HCT116 (cell line): ENCODE results near the gene TET2. TPM values are rescaled to one million over a fixed set of nuclear protein-coding genes. Genes with fewer than 3 reads are reported as not detected.

Experiments used
- ATAC-seq: fragments of 200-7000 bp; cut with Tn5 transposase; 2 replicates; pipeline ENCODE4 v1.9.1; 2020; ENCODE audit warnings: mild to moderate bottlenecking, moderate library complexity
- BruUV-seq: library from RNA; stranded (reverse); fragments of 400-500 nt; replicated peaks from 2 replicates; lab custom pipeline; 2021; lab: Mats Ljungman, UMichigan
- CTCF ChIA-PET: fragments of 300-600 bp; sonication (Branson Sonifier 250); formaldehyde crosslinking; loops from one replicate; lab custom pipeline; 2021; ENCODE audit warnings: antibody characterized with exemption; lab: Charles Lee
- POLR2A ChIA-PET: fragments of 300-600, 350-600 bp; sonication (Branson Sonifier 250); formaldehyde crosslinking; loops from one replicate; lab custom pipeline; 2021; ENCODE audit warnings: antibody characterized with exemption; lab: Charles Lee
- RAD21 ChIA-PET, 2 experiments: fragments of 300-600 bp; sonication (Branson Sonifier 250); formaldehyde crosslinking; loops; one replicate each; lab custom pipeline; 2023; ENCODE audit warnings: low total read pairs in 2 of 2; ENCODE audit not compliant: uncharacterized antibody in 2 of 2, unreplicated experiment in 2 of 2, low non-redundant PET in 1 of 2; lab: Charles Lee
- DNase-seq: peaks from one replicate; pipeline ENCODE4 v3.0.0-alpha.2; 2010; ENCODE audit warnings: low read depth, low spot score
- H2AFZ ChIP-seq: fragments of 200-600 bp; shearing (Covaris generic), sonication (generic); 2 replicates; pipeline ENCODE4 v1.6.1; 2017; ENCODE audit warnings: low read depth, mixed run types, mixed read lengths, antibody characterized with exemption, low read length; ENCODE audit not compliant: poor library complexity, severe bottlenecking
- H3K27ac ChIP-seq: 2 replicates; pipeline ENCODE4 v1.5.1; 2012; ENCODE audit warnings: low read depth, low read length
- H3K27me3 ChIP-seq: fragments of 200-600 bp; sonication (generic); 2 replicates; pipeline ENCODE4 v1.6.1; 2016; ENCODE audit warnings: mixed run types, low read length, mixed read lengths; ENCODE audit not compliant: insufficient read depth
- H3K36me3 ChIP-seq, 2 experiments: fragments of 200-500 bp in 1 of 2; fragments of 200-600 bp in 1 of 2; sonication (Bioruptor generic) in 1 of 2; sonication (generic) in 1 of 2; 2 replicates each; pipeline versions ENCODE4 v1.5.1 to v1.6.1; 2014 to 2016; ENCODE audit warnings: low read length in 2 of 2, inconsistent platforms in 1 of 2, mixed read lengths in 1 of 2, mixed run types in 1 of 2; ENCODE audit not compliant: insufficient read depth in 2 of 2, control insufficient read depth in 1 of 2
- H3K4me1 ChIP-seq, 2 experiments: fragments of 200-600 bp in 1 of 2; sonication (generic) in 1 of 2; 2 replicates each; pipeline versions ENCODE4 v1.5.1 to v1.6.1; 2012 to 2017; ENCODE audit warnings: low read length in 2 of 2, inconsistent platforms in 1 of 2, mild to moderate bottlenecking in 1 of 2, mixed read lengths in 1 of 2, mixed run types in 1 of 2, moderate library complexity in 1 of 2; ENCODE audit not compliant: insufficient read depth in 2 of 2, control insufficient read depth in 1 of 2
- H3K4me2 ChIP-seq: fragments of 200-600 bp; sonication (generic); 2 replicates; pipeline ENCODE4 v1.6.1; 2017; ENCODE audit warnings: mixed run types, low read length, mixed read lengths
- H3K4me3 ChIP-seq, 2 experiments: fragments of 200-600 bp in 1 of 2; sonication (generic) in 1 of 2; replicated peaks in 1 of 2; 2 replicates each; pipeline ENCODE4 v1.5.1; 2011 to 2016; ENCODE audit warnings: low read length in 2 of 2, control low read depth in 1 of 2, low read depth in 1 of 2, mild to moderate bottlenecking in 1 of 2, mixed read lengths in 1 of 2, mixed run types in 1 of 2
- H3K79me2 ChIP-seq: fragments of 200-600 bp; sonication (generic); 2 replicates; pipeline ENCODE4 v1.6.1; 2017; ENCODE audit warnings: mild to moderate bottlenecking, mixed run types, low read length, moderate library complexity, mixed read lengths; ENCODE audit not compliant: insufficient read depth
- H3K9ac ChIP-seq: fragments of 200-600 bp; sonication (generic); 2 replicates; pipeline ENCODE4 v1.6.1; 2016; ENCODE audit warnings: low read length, mixed read lengths
- H3K9me2 ChIP-seq: fragments of 200-600 bp; sonication (generic), shearing (Covaris generic); 2 replicates; pipeline ENCODE4 v1.6.1; 2017; ENCODE audit warnings: mixed run types, mild to moderate bottlenecking, moderate library complexity; ENCODE audit not compliant: insufficient read depth
- H3K9me3 ChIP-seq, 2 experiments: fragments of 200-500 bp in 1 of 2; fragments of 200-600 bp in 1 of 2; sonication (Bioruptor generic) in 1 of 2; sonication (generic) in 1 of 2; 2 replicates each; pipeline ENCODE4 v1.6.1; 2014 to 2017; ENCODE audit warnings: low read length in 2 of 2, mixed read lengths in 2 of 2, inconsistent platforms in 1 of 2, low read depth in 1 of 2, mild to moderate bottlenecking in 1 of 2, mixed run types in 1 of 2, moderate library complexity in 1 of 2; ENCODE audit not compliant: control insufficient read depth in 1 of 2, insufficient read depth in 1 of 2
- H4K20me1 ChIP-seq: fragments of 200-600 bp; sonication (generic), shearing (Covaris generic); 2 replicates; pipeline ENCODE4 v1.6.1; 2017; ENCODE audit warnings: mixed run types, mild to moderate bottlenecking, moderate library complexity; ENCODE audit not compliant: insufficient read depth
- ATF3 ChIP-seq: IDR thresholded peaks from 2 replicates; pipeline ENCODE4 v1.6.1; 2012
- CBX3 ChIP-seq: IDR thresholded peaks from 2 replicates; pipeline ENCODE4 v1.6.1; 2012; ENCODE audit warnings: low read depth
- CEBPB ChIP-seq: IDR thresholded peaks from 2 replicates; pipeline ENCODE4 v1.6.1; 2012; ENCODE audit warnings: low read depth
- ELF1 ChIP-seq: IDR thresholded peaks from 2 replicates; pipeline ENCODE4 v1.6.1; 2012; ENCODE audit warnings: low read depth, borderline replicate concordance
- EZH2 ChIP-seq: fragments of 200-600 bp; sonication (generic); IDR thresholded peaks from 2 replicates; pipeline ENCODE4 v1.6.1; 2017; ENCODE audit warnings: antibody characterized with exemption, mixed run types
- EZH2phosphoT487 ChIP-seq: fragments of 200-600 bp; IDR thresholded peaks from 2 replicates; pipeline ENCODE4 v1.6.1; 2018; ENCODE audit warnings: antibody characterized with exemption, borderline replicate concordance
- JUND ChIP-seq: IDR thresholded peaks from 2 replicates; pipeline ENCODE4 v1.6.1; 2012
- POLR2A ChIP-seq: IDR thresholded peaks from 2 replicates; pipeline ENCODE4 v1.7.0; 2011; ENCODE audit warnings: borderline replicate concordance; ENCODE audit not compliant: insufficient read depth, insufficient read length; ENCODE audit errors: extremely low read depth
- POLR2AphosphoS5 ChIP-seq: IDR thresholded peaks from 2 replicates; pipeline ENCODE4 v1.6.1; 2011; ENCODE audit warnings: mild to moderate bottlenecking, low read depth, low read length, moderate library complexity
- RAD21 ChIP-seq: IDR thresholded peaks from 2 replicates; pipeline ENCODE4 v1.6.1; 2012; ENCODE audit warnings: low read depth, mild to moderate bottlenecking
- SIN3A ChIP-seq: IDR thresholded peaks from 2 replicates; pipeline ENCODE4 v1.6.1; 2012; ENCODE audit warnings: low read depth
- SP1 ChIP-seq: IDR thresholded peaks from 2 replicates; pipeline ENCODE4 v1.6.1; 2012; ENCODE audit warnings: low read depth
- SRF ChIP-seq: IDR thresholded peaks from 2 replicates; pipeline ENCODE4 v1.6.1; 2012; ENCODE audit warnings: low read depth
- TCF7L2 ChIP-seq: IDR thresholded peaks from 2 replicates; pipeline ENCODE4 v1.7.0; 2011; ENCODE audit warnings: borderline replicate concordance, inconsistent platforms; ENCODE audit not compliant: insufficient read depth, insufficient read length; ENCODE audit errors: extremely low read depth
- YY1 ChIP-seq: IDR thresholded peaks from 2 replicates; pipeline ENCODE4 v1.6.1; 2011; ENCODE audit warnings: low read length, low read depth, moderate library complexity, mild to moderate bottlenecking; ENCODE audit not compliant: insufficient replicate concordance; ENCODE audit errors: extremely low read depth
- ZNF274 ChIP-seq: fragments of 200-500 bp; sonication (Bioruptor generic); IDR thresholded peaks from 2 replicates; pipeline ENCODE4 v1.6.1; 2014; ENCODE audit warnings: mild to moderate bottlenecking, low read depth, low read length, inconsistent platforms
- intact Hi-C: fragments of 100-400 bp; cut with micrococcal nuclease; formaldehyde crosslinking; loops from 2 replicates; pipeline ENCODE4 v1.10.0; 2022
- total RNA-seq: library from RNA; stranded (reverse); gene quantifications from one replicate; pipeline ENCODE4 v1.2.1, GENCODE V29; 2021; ENCODE audit not compliant: unreplicated experiment
- TF ChIP-seq, protein P1 (sequence below): IDR thresholded peaks from 2 replicates; pipeline ENCODE4 v1.6.1; 2011; ENCODE audit warnings: mild to moderate bottlenecking, low read length, moderate library complexity; ENCODE audit not compliant: insufficient replicate concordance; ENCODE audit errors: extremely low read depth
- TF ChIP-seq, protein P2 (sequence below): IDR thresholded peaks from 2 replicates; pipeline ENCODE4 v1.6.1; 2012

The TET2 gene
- total RNA-seq, 1 experiment from 2014 or later = 9.7 TPM

- TF ChIP-seq TCF7L2 (no peak), JUND (no peak), CBX3 (no peak), EZH2 (no peak), ATF3 (no peak), EZH2phosphoT487 (no peak), SIN3A (no peak), SRF (no peak)
Measured at GRCh38 chr4:105182211-105182610, 35.5 kb downstream of the TET2 start (continued).

- Histone ChIP-seq H3K27ac (no peak overlapping the region), H2AFZ (no peak overlapping the region), H3K9me3 (no peaks in the 10 kb centered on the region), H3K9me2 (no peaks in the 10 kb centered on the region), H3K36me3 (no peaks in the 10 kb centered on the region), H3K4me1 (no peaks in the 10 kb centered on the region), H3K79me2 (no peaks in the 10 kb centered on the region), H3K27me3 (no peaks in the 10 kb centered on the region), H3K9ac (no peak overlapping the region), H3K4me3 (no peak overlapping the region), H3K4me2 (no peak overlapping the region), H4K20me1 (no peaks in the 10 kb centered on the region)
- POLR2A ChIA-PET = no interaction called here
- intact Hi-C loops = no loop called here
- ATAC-seq (no peak), DNase-seq (peak; percentile 1)
- RAD21 ChIA-PET = no interaction called here
- no TSS peak for BruUV-seq
- no peak for TF ChIP-seq POLR2A
- TF ChIP-seq YY1 = no peak
- no peak for TF ChIP-seq POLR2AphosphoS5
- TF ChIP-seq TCF7L2 = no peak
- no peak for TF ChIP-seq EZH2
- TF ChIP-seq CEBPB = no peak
- no peak for TF ChIP-seq SIN3A
- no peak for TF ChIP-seq SRF
- no peak for TF ChIP-seq JUND
- TF ChIP-seq EZH2phosphoT487 = no peak
- TF ChIP-seq, protein P1, sequence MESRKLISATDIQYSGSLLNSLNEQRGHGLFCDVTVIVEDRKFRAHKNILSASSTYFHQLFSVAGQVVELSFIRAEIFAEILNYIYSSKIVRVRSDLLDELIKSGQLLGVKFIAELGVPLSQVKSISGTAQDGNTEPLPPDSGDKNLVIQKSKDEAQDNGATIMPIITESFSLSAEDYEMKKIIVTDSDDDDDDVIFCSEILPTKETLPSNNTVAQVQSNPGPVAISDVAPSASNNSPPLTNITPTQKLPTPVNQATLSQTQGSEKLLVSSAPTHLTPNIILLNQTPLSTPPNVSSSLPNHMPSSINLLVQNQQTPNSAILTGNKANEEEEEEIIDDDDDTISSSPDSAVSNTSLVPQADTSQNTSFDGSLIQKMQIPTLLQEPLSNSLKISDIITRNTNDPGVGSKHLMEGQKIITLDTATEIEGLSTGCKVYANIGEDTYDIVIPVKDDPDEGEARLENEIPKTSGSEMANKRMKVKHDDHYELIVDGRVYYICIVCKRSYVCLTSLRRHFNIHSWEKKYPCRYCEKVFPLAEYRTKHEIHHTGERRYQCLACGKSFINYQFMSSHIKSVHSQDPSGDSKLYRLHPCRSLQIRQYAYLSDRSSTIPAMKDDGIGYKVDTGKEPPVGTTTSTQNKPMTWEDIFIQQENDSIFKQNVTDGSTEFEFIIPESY = no peak
- no peak for TF ChIP-seq ELF1
- TF ChIP-seq, protein P2, sequence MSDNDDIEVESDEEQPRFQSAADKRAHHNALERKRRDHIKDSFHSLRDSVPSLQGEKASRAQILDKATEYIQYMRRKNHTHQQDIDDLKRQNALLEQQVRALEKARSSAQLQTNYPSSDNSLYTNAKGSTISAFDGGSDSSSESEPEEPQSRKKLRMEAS = no peak
- no peak for TF ChIP-seq ZNF274
- TF ChIP-seq SP1 = no peak
- no peak for TF ChIP-seq RAD21
- CTCF ChIA-PET = no interaction called here
Measured at GRCh38 chr4:105184316-105184980, 37.8 kb downstream of the TET2 start.
